IMR-90 (cell line): Measurements from ENCODE around the gene YRDC. TPM values are rescaled to one million over a fixed set of nuclear protein-coding genes. Genes with fewer than 3 reads are reported as not detected.

ENCODE experiments used
- ATAC-seq: fragments of 200-7000 bp; cut with Tn5 transposase; 2 replicates; pipeline ENCODE4 v1.9.1; 2020; ENCODE audit warnings: low read depth, mild to moderate bottlenecking, moderate library complexity
- BruUV-seq: library from RNA; stranded (reverse); fragments of 400-500 nt; replicated peaks from 2 replicates; lab custom pipeline; 2021; lab: Mats Ljungman, UMichigan
- CTCF ChIA-PET: fragments of 300-600 bp; formaldehyde crosslinking; extraction: SDS; loops from one replicate; lab custom pipeline; 2021; ENCODE audit warnings: antibody characterized with exemption; lab: Yijun Ruan, JAX
- POLR2A ChIA-PET: fragments of 300-600 bp; sonication (Branson Sonifier 250); formaldehyde crosslinking; loops from one replicate; lab custom pipeline; 2022; ENCODE audit warnings: antibody characterized with exemption; ENCODE audit not compliant: unreplicated experiment; lab: Charles Lee
- DNase-seq: peaks from one replicate; pipeline ENCODE4 v3.0.0; 2013
- H2AFZ ChIP-seq: replicated peaks from 2 replicates; pipeline ENCODE3; 2013; ENCODE audit warnings: low read length, mild to moderate bottlenecking; ENCODE audit not compliant: poor library complexity
- H2AK5ac ChIP-seq: 2 replicates; pipeline ENCODE4 v1.6.1; 2013; ENCODE audit warnings: low read depth, low read length, inconsistent platforms
- H2AK9ac ChIP-seq: replicated peaks from 2 replicates; pipeline ENCODE3; 2013; ENCODE audit warnings: mild to moderate bottlenecking, low read depth, low read length, moderate library complexity; ENCODE audit not compliant: poor library complexity
- H2BK120ac ChIP-seq: 2 replicates; pipeline ENCODE4 v1.6.1; 2013; ENCODE audit warnings: low read depth, low read length, inconsistent platforms
- H2BK15ac ChIP-seq: 3 replicates; pipeline ENCODE4 v1.6.1; 2013; ENCODE audit warnings: low read depth, low read length, inconsistent platforms
- H2BK20ac ChIP-seq: 2 replicates; pipeline ENCODE4 v1.6.1; 2013; ENCODE audit warnings: low read depth, mild to moderate bottlenecking, inconsistent platforms, low read length, moderate library complexity
- H2BK5ac ChIP-seq: 2 replicates; pipeline ENCODE4 v1.6.1; 2013; ENCODE audit warnings: mild to moderate bottlenecking, low read depth, low read length, inconsistent platforms; ENCODE audit not compliant: poor library complexity, severe bottlenecking
- H3K14ac ChIP-seq: replicated peaks from 2 replicates; pipeline ENCODE4 v1.6.1; 2013; ENCODE audit warnings: low read depth, low read length, inconsistent platforms
- H3K18ac ChIP-seq: 2 replicates; pipeline ENCODE4 v1.6.1; 2013; ENCODE audit warnings: low read depth, low read length, control low read depth
- H3K23ac ChIP-seq: 2 replicates; pipeline ENCODE4 v1.6.1; 2013; ENCODE audit warnings: low read depth, low read length, inconsistent platforms
- H3K27ac ChIP-seq: 2 replicates; pipeline ENCODE4 v1.5.1; 2013; ENCODE audit warnings: mild to moderate bottlenecking, control low read depth, low read length; ENCODE audit not compliant: insufficient read depth
- H3K27me3 ChIP-seq: 2 replicates; pipeline ENCODE4 v1.6.1; 2013; ENCODE audit warnings: low read length; ENCODE audit not compliant: control insufficient read depth, insufficient read depth
- H3K36me3 ChIP-seq: 2 replicates; pipeline ENCODE4 v1.6.1; 2013; ENCODE audit warnings: low read length, mixed read lengths; ENCODE audit not compliant: control insufficient read depth, insufficient read depth
- H3K4ac ChIP-seq: 2 replicates; pipeline ENCODE4 v1.6.1; 2013; ENCODE audit warnings: low read depth, low read length, inconsistent platforms
- H3K4me1 ChIP-seq: 2 replicates; pipeline ENCODE4 v1.6.1; 2013; ENCODE audit warnings: low read length, mixed read lengths; ENCODE audit not compliant: control insufficient read depth, insufficient read depth
- H3K4me2 ChIP-seq: 2 replicates; pipeline ENCODE4 v1.6.1; 2013; ENCODE audit warnings: low read depth, mild to moderate bottlenecking, control low read depth, low read length, moderate library complexity
- H3K4me3 ChIP-seq: 2 replicates; pipeline ENCODE4 v1.5.1; 2013; ENCODE audit warnings: low read depth, mild to moderate bottlenecking, control low read depth, low read length, moderate library complexity; ENCODE audit not compliant: insufficient read depth
- H3K56ac ChIP-seq: 2 replicates; pipeline ENCODE4 v1.6.1; 2013; ENCODE audit warnings: low read length, inconsistent platforms; ENCODE audit not compliant: insufficient read depth; ENCODE audit errors: extremely low read depth
- H3K79me1 ChIP-seq, 2 experiments: 2 replicates each; pipeline ENCODE4 v1.6.1; 2013; ENCODE audit warnings: low read length in 2 of 2, inconsistent platforms in 1 of 2, low read depth in 1 of 2
- H3K9ac ChIP-seq: 2 replicates; pipeline ENCODE4 v1.6.1; 2013; ENCODE audit warnings: low read depth, low read length, control low read depth
- H3K9me1 ChIP-seq: 2 replicates; pipeline ENCODE4 v1.6.1; 2013; ENCODE audit warnings: low read length, inconsistent platforms; ENCODE audit not compliant: insufficient read depth
- H3K9me3 ChIP-seq: 2 replicates; pipeline ENCODE4 v1.6.1; 2013; ENCODE audit warnings: low read length; ENCODE audit not compliant: control insufficient read depth, insufficient read depth
- H4K20me1 ChIP-seq: 2 replicates; pipeline ENCODE4 v1.6.1; 2013; ENCODE audit warnings: low read length, inconsistent platforms; ENCODE audit not compliant: insufficient read depth
- H4K5ac ChIP-seq: 2 replicates; pipeline ENCODE4 v1.6.1; 2013; ENCODE audit warnings: mild to moderate bottlenecking, low read depth, low read length, control low read depth
- H4K8ac ChIP-seq, 2 experiments: 2 replicates each; pipeline ENCODE4 v1.6.1; 2013; ENCODE audit warnings: low read depth in 2 of 2, low read length in 2 of 2, control low read depth in 1 of 2, inconsistent platforms in 1 of 2
- H4K91ac ChIP-seq: 2 replicates; pipeline ENCODE4 v1.6.1; 2013; ENCODE audit warnings: low read depth, low read length, inconsistent platforms; ENCODE audit not compliant: insufficient read depth
- BHLHE40 ChIP-seq: fragments of 150-350 bp; IDR thresholded peaks from 2 replicates; pipeline ENCODE4 v1.6.1; 2016; ENCODE audit warnings: mild to moderate bottlenecking, low read depth, low read length
- CEBPB ChIP-seq: IDR thresholded peaks from 2 replicates; pipeline ENCODE4 v1.6.1; 2012; ENCODE audit warnings: low read depth, low read length, improper control_type of control experiment
- CTCF ChIP-seq: conservative IDR thresholded peaks from 2 replicates; pipeline ENCODE4 v1.5.1; 2012; ENCODE audit warnings: mild to moderate bottlenecking, low read depth, low read length, improper control_type of control experiment
- ELK1 ChIP-seq: fragments of 150-350 bp; IDR thresholded peaks from 2 replicates; pipeline ENCODE4 v1.6.1; 2016; ENCODE audit warnings: low read depth, mild to moderate bottlenecking, low read length, moderate library complexity, borderline replicate concordance
- FOS ChIP-seq: fragments of 150-350 bp; IDR thresholded peaks from 2 replicates; pipeline ENCODE4 v1.6.1; 2016; ENCODE audit warnings: low read depth, low read length
- MAFK ChIP-seq: IDR thresholded peaks from 2 replicates; pipeline ENCODE4 v1.6.1; 2012; ENCODE audit warnings: low read depth, low read length, improper control_type of control experiment
- MAZ ChIP-seq: IDR thresholded peaks from 2 replicates; pipeline ENCODE4 v1.6.1; 2012; ENCODE audit warnings: low read depth, mild to moderate bottlenecking, low read length, improper control_type of control experiment, moderate library complexity, borderline replicate concordance
- MXI1 ChIP-seq: IDR thresholded peaks from 2 replicates; pipeline ENCODE4 v1.6.1; 2012; ENCODE audit warnings: low read depth, mild to moderate bottlenecking, low read length, moderate library complexity, borderline replicate concordance
- NFE2L2 ChIP-seq: fragments of 150-350 bp; IDR thresholded peaks from 2 replicates; pipeline ENCODE4 v1.6.1; 2016; ENCODE audit warnings: low read depth, mild to moderate bottlenecking, low read length
- RAD21 ChIP-seq: IDR thresholded peaks from 2 replicates; pipeline ENCODE4 v1.6.1; 2012; ENCODE audit warnings: low read length, improper control_type of control experiment
- RCOR1 ChIP-seq: IDR thresholded peaks from 2 replicates; pipeline ENCODE4 v1.6.1; 2012; ENCODE audit warnings: mild to moderate bottlenecking, low read length, improper control_type of control experiment; ENCODE audit not compliant: insufficient replicate concordance
- RFX5 ChIP-seq: IDR thresholded peaks from 2 replicates; pipeline ENCODE4 v1.8.0; 2012; ENCODE audit warnings: low read depth, mild to moderate bottlenecking, low read length, moderate library complexity
- SMC3 ChIP-seq: fragments of 150-350 bp; IDR thresholded peaks from 2 replicates; pipeline ENCODE4 v1.6.1; 2016; ENCODE audit warnings: low read depth, mild to moderate bottlenecking, antibody characterized with exemption, low read length, moderate library complexity
- USF2 ChIP-seq: fragments of 150-350 bp; IDR thresholded peaks from 2 replicates; pipeline ENCODE4 v1.6.1; 2017; ENCODE audit warnings: mild to moderate bottlenecking, antibody characterized with exemption, low read length, low read depth
- WGBS, 2 experiments: methylation state at CpG; one replicate each; pipeline versions ENCODE4 v1.1.5 to v1.1.7; 2013; ENCODE audit warnings: missing lambda C conversion rate in 2 of 2; ENCODE audit not compliant: insufficient read length in 1 of 2; ENCODE audit errors: extremely low coverage in 2 of 2; 5-methylcytosine and 5-hydroxymethylcytosine counted together
- dilution Hi-C: fragments of 300-500 bp; cut with HindIII; formaldehyde crosslinking; loops from one replicate; pipeline ENCODE4 v1.14.3; 2018; ENCODE audit warnings: low sequenced_read_pairs; ENCODE audit not compliant: unreplicated experiment
- in situ Hi-C: fragments of 300-500 bp; cut with MboI; formaldehyde crosslinking; loops from 3 replicates; pipeline ENCODE4 v1.14.3; 2019; ENCODE audit warnings: low sequenced_read_pairs, inconsistent platforms, mixed read lengths
- intact Hi-C: fragments of 100-400 bp; cut with micrococcal nuclease; formaldehyde crosslinking; loops from 2 replicates; pipeline ENCODE4 v1.10.0; 2022
- polyA plus RNA-seq, 3 experiments: library from polyadenylated mRNA; depleted of rRNA; stranded (reverse); fragments of >200 nt; gene quantifications; 2 replicates each; pipeline ENCODE4 v1.2.3, GENCODE V29; 2012; ENCODE audit warnings: low replicate concordance in 1 of 3
- total RNA-seq: library from RNA; depleted of rRNA; stranded (reverse); fragments of >200 nt; gene quantifications from 2 replicates; pipeline ENCODE4 v1.2.3, GENCODE V29; 2012

YRDC gene
- total and polyA plus RNA-seq, 2 of the 4 experiments (the other 2 are of a cell fraction), result 21.0 to 21.7 TPM

- Histone ChIP-seq H4K5ac (no peak overlapping the region), H2AK5ac (no peak overlapping the region), H3K9ac (no peak overlapping the region), H2AFZ (peak overlapping the region; percentile 56), H3K23ac (no peak overlapping the region), H2AK9ac (peak overlapping the region; percentile 42), H4K8ac (no peak overlapping the region), H3K14ac (no peak overlapping the region), H3K9me3 (no peaks in the 10 kb centered on the region), H3K27me3 (peaks cover 19% of the 10 kb centered on the region), H3K4ac (no peak overlapping the region), H3K4me2 (no peak overlapping the region), H3K4me1 (peaks cover 2% of the 10 kb centered on the region), H2BK120ac (no peak overlapping the region), H2BK20ac (no peak overlapping the region), H3K27ac (no peak overlapping the region), H4K91ac (no peak overlapping the region), H2BK5ac (no peak overlapping the region), H3K79me1 (no peaks in the 10 kb centered on the region), H3K56ac (no peak overlapping the region), H3K18ac (no peak overlapping the region), H2BK15ac (no peak overlapping the region), H4K20me1 (peaks cover 3% of the 10 kb centered on the region; the same call in 1 of the 2 replicates), H3K36me3 (peaks cover 4% of the 10 kb centered on the region; the same call in 1 of the 2 replicates), H3K4me3 (no peak overlapping the region), H3K9me1 (no peaks in the 10 kb centered on the region; the same call in 1 of the 2 replicates)
- POLR2A ChIA-PET, result no interaction called here
- intact Hi-C loops (no loop called here), in situ Hi-C loops (no loop called here), dilution Hi-C loops (no loop called here)
- 45% methylated on average over 14 of the region's 22 CpGs; no CpG with 5 or more reads in 1 of the 2 experiments for WGBS, 2 experiments
- DNase-seq (peak; percentile 32), ATAC-seq (peak; percentile 33; the same call in 1 of the 2 replicates)
- CTCF ChIA-PET, result no interaction called here
- BruUV-seq, result no TSS peak
- TF ChIP-seq MXI1 (0 out of 2 replicates have a peak, but pooled peaks have one; percentile 61), CEBPB (no peak), USF2 (no peak), MAZ (peak; percentile 16; the same call in 1 of the 2 replicates), RAD21 (no peak), FOS (no peak), CTCF (no peak), BHLHE40 (no peak), SMC3 (no peak), RCOR1 (peak; percentile 27), MAFK (no peak), RFX5 (no peak), NFE2L2 (no peak), ELK1 (no peak)
Measured at GRCh38 chr1:37795340-37796125, 12.5 kb downstream of the YRDC start.
